ENCODE data around the gene PARD3B.

The PARD3B gene

DNA sequence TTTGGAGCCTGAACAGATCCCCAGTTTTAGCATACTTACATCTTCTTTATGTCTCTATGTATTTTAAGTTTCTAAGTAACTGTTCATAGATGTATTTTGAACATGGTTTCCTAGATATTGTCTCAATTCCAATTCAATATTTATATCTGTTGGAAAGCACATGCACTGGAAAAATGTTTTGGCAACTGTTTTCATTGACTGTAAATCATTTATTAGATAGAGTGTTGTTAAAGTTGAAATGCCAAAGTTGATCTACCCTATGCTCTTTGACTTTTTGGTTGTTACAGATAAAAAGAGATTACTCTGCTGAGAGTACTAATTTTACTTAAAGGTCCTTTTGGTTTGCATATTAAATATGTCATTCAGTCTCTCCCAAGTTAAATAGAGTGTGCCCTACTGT lies 792.0 kb downstream of the PARD3B start:
- DNase-seq (ENCODE audit: extremely low spot score, insufficient read length, low read depth): no peak
- FAIRE-seq: no peak

DNA sequence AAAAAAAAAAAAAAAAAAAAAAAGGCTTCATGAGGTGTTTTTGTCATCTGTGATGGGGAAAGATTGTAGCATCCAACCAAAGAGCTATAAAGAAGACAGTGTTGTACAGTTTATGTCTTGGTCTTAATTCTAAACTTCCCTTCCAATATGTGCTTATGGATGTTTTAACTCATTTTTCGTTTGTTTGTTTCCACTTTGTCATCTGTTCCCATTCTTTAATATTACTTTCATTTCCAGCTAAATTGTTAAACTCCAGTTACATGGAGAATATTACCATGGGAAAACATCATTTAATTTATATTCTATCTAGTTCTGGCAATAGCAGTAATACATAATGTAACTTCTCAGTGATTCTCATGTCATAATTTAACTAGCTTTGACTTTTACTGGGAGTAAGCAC lies 792.9 kb downstream of the PARD3B start:
- no peak for FAIRE-seq
- DNase-seq (ENCODE audit: extremely low spot score, insufficient read length, low read depth): no peak

DNA sequence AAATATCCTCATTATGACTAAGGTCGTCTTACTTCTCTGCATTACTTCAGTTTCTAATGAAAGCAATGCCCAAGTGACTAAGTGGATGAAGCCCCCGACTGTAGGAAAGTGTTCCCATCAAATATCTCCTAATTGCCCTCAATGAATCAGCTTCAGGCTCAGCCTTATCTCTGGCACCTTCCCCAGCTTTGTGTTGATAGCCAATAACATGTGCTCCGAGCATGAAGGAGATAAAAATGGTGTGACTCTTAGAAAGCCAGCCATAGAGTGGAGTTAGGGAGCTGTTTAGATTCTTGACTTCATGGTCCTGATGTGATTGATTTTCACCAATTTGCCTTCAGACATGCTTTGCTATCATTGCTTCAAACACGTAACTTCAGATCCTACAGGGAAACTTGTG lies 797.8 kb downstream of the PARD3B start:
- FAIRE-seq: no peak

DNA sequence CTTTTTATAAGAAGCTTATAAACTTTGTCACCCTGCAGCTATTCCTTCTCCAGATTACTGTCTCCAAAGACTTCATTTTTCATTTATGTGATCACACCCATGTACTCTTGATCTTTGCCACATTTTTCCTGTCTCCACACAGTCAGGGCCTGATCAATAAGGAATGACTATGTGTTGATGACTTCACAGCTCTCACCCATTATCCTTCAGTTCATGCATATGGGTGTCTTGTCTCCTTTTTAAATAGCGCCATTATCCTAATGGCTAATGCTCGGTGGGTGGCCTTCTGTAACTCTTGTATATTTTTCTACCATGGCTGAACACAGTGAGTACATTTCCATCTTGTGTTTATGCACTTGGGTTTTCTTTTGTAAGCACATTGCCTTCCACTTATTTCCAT lies 801.4 kb downstream of the PARD3B start:
- FAIRE-seq (no peak), DNase-seq (ENCODE audit: extremely low spot score, insufficient read length, low read depth) (no peak)

More for the DNA sequence above, 797.8 kb downstream of the PARD3B start:
- no peak for DNase-seq (ENCODE audit: extremely low spot score, insufficient read length, low read depth)

DNA sequence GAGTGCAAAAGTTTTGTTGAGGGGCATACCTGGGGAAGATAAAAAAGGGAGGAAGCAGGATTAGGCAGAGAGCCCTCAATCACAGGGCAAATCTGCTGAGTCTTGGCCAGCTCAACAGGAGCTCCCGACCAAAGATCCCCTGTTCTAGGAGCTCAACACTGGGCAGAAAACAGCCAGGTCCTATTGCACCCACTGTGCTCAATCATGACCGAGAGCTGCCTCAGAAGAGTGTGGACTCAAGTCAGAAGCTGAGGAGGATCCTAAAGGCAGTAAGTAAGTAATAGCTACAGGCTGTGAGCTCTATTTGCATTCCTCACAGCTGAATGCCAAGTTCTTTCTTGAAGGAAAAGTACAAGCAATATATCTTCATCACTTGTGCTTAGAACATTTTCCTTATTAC lies 802.6 kb downstream of the PARD3B start:
- no peak for FAIRE-seq
- DNase-seq (ENCODE audit: extremely low spot score, insufficient read length, low read depth): no peak

DNA sequence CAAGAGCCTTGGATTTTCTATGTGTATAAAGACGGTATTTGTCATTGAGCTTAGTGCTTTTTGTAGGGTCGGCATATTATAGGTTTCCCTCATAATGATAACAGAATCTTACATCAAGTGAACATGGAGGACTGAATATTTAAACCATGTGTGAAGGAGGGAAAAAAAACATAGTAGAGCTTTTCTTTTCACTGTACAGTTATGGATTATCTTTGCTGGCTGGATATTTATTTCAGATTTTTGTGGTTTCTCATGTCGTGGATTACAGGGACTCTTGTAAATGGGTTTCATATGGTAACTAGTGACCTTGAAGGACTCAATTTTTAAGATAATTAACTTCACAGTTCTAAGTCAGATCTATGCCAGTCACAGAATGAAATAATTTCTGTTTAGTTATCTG lies 806.8 kb downstream of the PARD3B start:
- FAIRE-seq: no peak
- DNase-seq (ENCODE audit: extremely low spot score, insufficient read length, low read depth): no peak

DNA sequence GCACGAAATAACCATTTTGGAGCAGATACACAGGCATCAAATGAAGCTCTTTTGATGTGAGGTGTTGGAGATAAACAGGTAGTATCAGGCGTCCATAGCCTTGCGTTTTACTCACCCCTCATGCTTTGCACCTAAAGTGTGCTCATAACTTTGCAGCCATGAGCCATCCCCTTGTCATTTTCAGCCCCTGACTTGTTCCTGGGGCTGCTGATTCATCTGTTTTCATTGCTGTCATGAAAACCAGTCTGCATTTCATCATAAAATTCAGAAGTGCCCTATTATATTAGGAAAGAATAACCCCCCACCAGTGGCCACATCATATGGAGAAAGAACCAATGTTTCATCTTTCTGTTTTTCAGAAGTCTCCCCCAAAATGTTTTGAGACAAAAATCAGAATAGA lies 807.3 kb downstream of the PARD3B start:
- no peak for FAIRE-seq
- DNase-seq (ENCODE audit: extremely low spot score, insufficient read length, low read depth): no peak

DNA sequence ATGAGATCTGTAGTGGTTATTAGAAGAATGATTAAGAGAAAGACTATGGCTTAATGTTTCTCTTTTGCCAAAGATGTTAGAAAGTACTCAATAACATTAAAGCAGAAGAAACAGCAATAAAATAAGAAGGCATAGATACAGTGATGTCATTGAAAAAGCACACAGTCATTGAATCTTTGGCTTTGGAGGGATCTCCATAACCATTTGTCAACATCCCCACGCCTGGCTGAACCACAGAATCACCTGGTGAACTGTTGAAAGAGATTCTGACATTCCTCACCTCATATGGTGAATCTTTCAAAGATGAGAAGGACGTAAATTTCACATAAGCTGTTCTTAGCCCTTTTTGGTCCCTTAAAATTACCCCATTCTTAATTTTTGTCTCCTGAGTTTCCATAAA lies 812.5 kb downstream of the PARD3B start:
- no peak for FAIRE-seq
- DNase-seq (ENCODE audit: extremely low spot score, insufficient read length, low read depth): no peak

DNA sequence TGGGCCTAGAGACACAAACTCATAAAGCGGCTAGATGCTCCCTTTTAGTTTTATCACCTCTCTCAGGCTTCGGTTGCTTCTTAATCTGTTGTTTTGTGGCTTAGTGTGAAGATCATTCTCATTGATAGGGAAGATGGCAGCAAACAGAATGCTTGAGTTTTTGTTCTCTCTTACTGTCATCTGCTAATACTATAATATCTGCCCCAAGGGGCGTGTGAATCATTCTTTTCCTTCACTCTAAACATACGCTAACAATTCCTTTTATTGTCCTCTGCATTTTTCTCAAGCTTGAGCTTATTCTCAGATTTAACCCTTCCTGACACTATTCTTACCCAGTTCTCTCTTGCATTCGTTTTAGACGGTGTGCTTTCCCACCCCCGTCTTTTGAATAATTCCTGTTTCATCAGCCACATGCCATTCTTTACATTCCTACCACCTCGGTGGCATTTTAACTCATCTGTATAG lies 813.1 kb downstream of the PARD3B start:
- DNase-seq (ENCODE audit: extremely low spot score, insufficient read length, low read depth) (no peak), FAIRE-seq (no peak)

DNA sequence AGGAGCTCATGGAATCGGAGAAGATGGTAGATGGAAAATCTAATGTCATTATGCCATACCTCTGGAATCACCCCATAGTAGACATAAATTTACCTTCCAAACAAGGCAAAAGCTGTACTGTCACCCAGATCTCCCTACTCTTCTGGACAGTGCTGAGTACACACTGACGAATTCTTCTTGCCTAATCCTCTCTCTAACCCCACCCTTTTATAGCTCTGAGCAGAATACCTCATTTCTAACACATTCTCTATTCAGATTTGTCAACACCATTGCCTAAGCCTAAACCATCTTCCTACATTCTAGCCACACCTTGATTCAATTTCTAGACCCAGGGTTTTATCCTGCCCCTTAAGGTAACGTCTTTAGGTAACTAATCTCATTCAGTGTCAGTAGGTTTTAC lies 816.0 kb downstream of the PARD3B start:
- no peak for DNase-seq (ENCODE audit: extremely low spot score, insufficient read length, low read depth)
- no peak for FAIRE-seq

DNA sequence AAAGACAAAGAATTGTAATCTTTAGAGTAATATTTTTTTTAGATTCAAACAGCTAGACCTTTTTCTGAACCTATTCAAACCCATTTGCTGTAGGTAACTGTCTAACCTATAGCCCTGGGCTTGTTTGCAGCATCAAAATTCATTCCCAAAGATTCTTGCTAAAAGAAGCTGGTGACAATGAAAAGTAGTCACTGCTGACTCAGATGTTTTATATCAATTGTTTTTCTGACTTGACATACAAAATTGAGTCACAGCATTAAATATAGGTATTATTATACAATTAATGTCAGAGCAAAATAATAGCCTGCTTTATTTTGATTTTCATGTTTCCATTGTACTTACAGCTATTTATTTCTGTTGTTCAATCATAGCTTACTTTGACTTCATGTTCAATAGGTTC lies 816.7 kb downstream of the PARD3B start:
- no peak for FAIRE-seq

DNA sequence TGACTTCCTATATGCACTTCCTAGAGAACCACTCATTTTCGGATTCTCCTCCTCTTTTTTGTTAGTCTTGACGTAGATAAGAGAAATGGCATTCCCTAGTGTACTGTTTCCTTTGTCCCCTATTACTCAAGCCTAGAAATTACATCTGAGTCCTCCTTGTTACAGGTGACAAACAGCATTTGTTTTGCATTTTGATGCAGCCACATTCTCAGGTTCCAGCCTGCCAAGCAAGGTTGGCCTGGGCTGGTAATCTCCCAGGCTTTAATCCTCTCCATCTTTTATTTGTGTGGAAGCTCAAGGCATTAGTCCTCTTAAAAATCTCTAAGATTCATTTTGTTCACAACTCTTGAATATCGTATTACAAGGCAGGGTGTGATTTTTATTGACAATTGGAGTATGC lies 819.0 kb downstream of the PARD3B start:
- FAIRE-seq: no peak
- no peak for DNase-seq (ENCODE audit: extremely low spot score, insufficient read length, low read depth)

More for the DNA sequence above, 816.7 kb downstream of the PARD3B start:
- DNase-seq (ENCODE audit: extremely low spot score, insufficient read length, low read depth): no peak

DNA sequence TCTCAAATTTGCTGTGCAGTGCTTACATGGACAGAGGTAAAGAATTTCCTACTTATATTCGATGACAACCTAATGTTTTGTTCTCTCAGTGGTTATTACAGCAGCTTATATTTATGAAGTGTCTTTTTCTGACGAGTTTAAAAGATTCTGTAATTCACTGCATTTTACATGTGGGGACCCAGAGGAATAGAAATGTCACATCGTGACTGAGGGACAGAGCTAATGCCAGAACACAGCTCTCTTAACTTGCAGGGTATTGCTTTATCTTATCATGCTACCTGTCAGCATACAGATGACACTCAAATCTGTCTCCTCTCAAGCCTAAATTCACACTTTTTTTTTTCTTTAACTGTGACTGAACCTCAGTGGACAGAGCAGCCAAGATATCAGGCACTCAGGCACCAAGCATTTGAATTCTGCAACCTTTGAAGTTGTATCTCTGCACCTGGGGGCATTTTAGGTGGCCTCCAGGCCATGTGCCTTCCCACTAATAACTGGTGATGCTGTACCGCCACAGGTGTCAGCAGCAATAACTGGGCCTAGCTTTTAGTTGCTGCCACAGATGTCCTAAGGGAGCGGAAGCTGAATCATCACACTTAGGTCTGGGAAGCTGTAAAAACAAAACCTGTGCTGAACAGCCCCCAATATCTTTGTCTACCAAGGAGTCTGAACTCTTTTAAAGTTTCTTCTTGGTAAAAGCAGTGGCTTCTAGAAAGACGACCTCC lies 821.2 kb downstream of the PARD3B start:
- FAIRE-seq (no peak), DNase-seq (ENCODE audit: extremely low spot score, insufficient read length, low read depth) (no peak)

DNA sequence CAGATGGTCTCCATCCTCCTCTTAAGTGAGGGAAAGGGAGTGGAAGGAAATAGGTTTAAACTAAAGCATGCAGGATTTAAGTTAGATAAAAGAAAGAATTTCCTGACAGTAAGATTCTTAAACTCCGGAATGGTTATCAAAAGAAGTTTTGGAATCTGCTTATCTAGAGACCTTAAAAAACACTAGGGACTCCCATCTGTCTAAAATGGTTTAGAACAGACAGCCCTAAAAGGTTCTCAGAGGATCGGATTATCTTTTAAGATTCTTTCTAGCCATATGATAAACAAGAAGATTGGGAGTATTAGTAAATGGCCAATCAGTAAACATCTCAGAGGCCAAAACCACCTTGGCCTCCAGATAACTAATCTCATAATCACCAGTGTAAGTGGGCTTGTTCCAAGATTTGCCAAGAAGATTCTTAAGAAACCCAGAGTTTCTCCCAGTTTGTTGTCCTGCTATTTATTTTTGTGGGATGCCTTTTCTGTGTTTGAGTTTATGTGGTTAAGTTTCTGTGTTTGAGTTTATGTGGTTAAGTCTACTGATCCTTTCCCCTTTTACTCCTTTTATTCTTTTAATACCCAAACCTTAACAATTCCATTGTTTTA lies 822.2 kb downstream of the PARD3B start:
- DNase-seq (ENCODE audit: extremely low spot score, insufficient read length, low read depth) (no peak), FAIRE-seq (no peak)

DNA sequence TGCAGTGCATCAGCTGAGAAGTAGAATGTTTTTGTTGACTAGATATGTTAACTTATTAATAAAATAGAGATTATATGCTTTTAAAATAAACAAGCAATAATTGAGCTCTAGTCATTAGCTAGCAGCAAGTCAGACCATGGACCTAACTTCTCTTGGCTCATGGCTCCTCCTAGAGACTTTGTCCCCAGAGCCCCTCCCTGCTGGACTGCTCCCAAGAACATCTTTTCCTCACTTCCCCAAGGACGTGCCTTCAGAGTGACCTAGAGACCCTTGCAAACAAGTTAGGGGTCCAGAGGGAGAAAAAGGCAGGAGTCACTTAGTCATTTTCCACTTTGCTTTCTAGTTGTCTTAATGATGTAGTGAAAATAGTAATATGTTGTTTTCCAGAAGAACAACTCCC lies 824.5 kb downstream of the PARD3B start:
- FAIRE-seq (no peak), DNase-seq (ENCODE audit: extremely low spot score, insufficient read length, low read depth) (no peak)

DNA sequence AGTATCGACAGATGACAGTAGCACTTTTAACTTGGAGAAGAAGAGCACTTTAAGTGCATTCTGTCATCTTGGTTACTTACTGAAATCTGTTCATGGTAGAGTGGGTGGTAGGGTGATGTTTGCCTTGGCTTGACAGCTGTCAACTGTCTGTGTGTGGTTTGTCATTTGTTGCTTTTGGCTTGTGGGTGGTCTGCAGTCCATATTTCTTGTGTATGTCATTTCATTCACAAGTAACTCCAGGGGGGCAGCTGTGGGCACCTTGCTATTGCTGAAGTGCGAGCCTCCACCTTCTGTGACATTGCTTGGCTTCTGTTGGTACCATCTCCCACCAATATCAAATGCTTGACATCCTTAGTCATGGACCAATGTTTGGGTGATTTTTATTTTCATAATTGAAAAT lies 825.5 kb downstream of the PARD3B start:
- no peak for FAIRE-seq
- DNase-seq (ENCODE audit: extremely low spot score, insufficient read length, low read depth): no peak

DNA sequence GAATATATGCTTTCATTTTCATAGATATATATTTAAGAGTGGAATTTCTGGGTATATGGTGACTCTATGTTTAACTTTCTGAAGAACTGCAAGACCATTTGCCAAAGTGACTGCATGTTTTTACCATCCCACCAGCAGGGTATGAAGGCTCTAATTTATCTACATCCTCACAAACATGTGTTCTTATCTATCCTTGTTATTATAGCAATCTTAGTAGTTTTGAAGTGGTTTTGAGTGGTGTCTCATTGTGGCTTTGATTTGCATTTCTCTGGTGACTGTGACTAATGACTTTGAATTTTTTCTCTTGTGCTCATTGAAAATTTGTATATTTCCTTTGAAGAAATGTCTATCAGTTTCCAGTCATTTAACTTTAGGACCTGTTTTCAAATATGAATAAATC lies 826.9 kb downstream of the PARD3B start:
- DNase-seq (ENCODE audit: extremely low spot score, insufficient read length, low read depth) (no peak), FAIRE-seq (no peak)

DNA sequence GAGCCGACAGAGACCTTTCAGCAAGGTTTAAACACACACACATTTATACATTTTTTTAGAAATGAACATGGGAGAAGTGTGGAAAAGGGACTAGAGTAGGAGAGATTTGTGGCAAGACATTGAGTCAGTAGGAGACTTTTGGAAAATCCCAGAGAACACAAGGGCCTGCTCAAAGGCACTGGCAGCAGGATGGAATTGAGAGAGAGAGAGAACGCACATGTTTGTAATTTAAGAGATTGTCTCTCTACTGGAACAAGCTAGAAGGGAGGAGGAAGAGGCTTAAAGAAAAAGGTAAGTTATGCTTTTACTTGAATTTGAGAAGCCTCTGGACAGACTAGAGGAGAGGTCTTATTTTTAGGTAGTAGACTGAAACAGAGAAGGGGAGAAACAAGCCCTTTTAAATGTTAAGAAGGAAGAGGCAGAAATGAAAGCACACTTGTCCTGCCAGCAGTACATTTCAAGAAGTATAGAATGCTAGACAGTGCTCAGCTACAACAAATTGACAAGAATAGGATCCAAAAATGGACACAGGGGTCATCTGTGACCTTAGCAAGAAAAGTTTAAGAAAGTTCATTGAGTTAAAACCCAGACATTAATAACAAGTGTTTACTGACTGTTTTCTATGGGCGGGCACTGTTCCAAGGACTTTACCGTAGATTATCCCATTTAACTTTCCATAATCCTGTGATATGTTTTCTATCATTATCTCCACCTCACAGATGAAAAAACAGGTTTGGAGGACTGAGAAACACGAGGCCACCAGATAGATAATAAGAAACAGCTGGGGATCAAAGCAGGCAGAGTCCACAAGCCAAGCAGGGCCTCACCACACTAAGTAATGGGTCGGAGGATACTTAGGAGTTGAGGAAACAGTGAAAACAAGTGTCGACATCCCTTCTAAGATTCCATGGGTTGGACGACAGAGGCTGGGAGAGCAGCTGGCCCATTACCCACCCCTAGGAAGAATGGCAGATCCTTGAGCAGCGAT lies 830.5 kb downstream of the PARD3B start:
- DNase-seq (ENCODE audit: extremely low spot score, insufficient read length, low read depth) (no peak), FAIRE-seq (no peak)

DNA sequence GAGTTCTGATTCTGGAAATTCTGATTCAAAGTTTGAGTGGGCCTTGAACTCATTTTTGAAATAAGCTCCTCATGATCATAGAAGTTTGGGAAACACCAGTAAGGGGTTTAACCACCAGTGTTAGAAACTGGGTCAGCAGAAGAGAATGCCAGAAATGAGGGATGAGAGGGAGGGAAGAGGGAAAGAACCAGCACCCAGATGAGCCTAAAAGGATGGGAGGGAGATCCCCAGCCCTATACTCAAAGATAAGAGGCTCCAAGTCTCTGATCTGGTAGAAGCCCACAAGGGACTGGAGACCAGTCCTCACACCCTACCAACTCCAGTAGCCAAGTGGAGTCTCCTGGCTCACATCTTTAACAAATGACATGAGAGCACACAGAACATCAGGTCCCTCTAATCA lies 832.0 kb downstream of the PARD3B start:
- no peak for FAIRE-seq
- DNase-seq (ENCODE audit: extremely low spot score, insufficient read length, low read depth): no peak

DNA sequence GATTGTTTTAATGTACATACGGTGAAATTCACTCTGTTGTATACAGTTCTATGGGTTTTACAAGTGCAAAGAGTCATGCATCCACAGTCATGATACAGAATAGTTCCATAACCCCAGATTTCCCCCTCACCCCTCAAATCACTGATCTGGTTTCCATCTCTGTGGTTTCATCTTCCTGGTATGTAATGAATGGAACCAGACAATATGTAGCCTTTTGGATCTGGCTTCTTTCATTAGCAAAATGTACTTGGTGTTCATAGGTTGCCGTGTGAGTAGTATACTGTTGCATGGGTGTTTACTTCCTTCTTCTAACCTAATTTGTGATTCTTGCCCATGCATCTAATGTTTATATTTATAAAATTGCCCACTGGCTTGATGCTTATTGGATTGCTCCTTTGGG lies 838.3 kb downstream of the PARD3B start:
- FAIRE-seq (no peak), DNase-seq (ENCODE audit: extremely low spot score, insufficient read length, low read depth) (no peak)

DNA sequence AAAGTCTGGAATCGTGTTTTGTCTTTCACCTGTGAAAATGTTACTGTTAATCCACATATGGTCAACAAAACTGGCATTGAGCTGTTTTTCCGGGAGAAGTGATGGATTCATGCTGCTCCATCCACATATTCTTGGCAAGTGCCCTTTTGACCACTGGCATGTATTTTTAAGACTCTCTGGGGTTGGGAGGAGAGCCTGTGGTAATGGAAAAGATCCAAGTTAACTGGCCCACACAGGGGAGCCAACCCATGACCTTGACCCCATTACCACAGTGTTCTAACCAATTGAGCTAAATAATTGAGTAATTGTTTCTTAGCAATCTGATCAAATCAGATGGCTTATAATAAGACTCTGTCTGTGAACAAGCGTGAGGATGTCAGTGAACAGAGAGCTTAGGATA lies 840.8 kb downstream of the PARD3B start:
- FAIRE-seq (no peak), DNase-seq (ENCODE audit: extremely low spot score, insufficient read length, low read depth) (no peak)

Data from GM18507 (cell line).